GM19452 (cell line): ENCODE data around the gene YPEL1.
"Not testable (repeated sequence)": the region's sequence is repeated elsewhere in the genome, so short reads cannot be mapped to it uniquely, and the experiment has no call there.

Source experiments
- ATAC-seq: cut with Tn5 transposase; IDR thresholded peaks from one replicate; pipeline ENCODE4 v1.9.1; 2021; ENCODE audit not compliant: unreplicated experiment

YPEL1 gene

GRCh38 chr22:21701384-21701971 is 34.1 kb downstream of the YPEL1 start:
- ATAC-seq, result no peak

- ATAC-seq, result no peak
Measured at GRCh38 chr22:21700822-21701221, 34.8 kb downstream of the YPEL1 start.

DNA sequence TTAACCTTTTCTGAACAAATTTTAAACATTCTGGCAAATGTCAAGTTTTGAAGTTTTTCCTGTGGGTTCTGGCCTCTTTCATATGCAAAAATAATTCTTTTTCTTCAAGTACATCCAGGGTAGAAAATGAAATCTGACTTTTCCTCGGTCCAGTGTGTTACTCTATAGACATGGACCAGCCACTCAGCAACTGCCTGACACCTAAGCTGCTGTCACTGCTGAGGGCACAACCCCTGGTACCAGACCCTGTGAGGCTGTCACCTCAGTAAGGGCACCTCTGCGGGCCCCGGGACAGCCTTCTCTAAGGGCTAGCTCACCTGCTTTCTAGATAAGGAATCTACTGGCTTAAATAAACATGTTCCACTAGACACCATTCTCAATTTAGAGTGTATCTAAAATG is 36.0 kb downstream of the YPEL1 start:
- ATAC-seq, result no peak

GRCh38 chr22:21698430-21699329 is 36.9 kb downstream of the YPEL1 start:
- no peak for ATAC-seq

DNA sequence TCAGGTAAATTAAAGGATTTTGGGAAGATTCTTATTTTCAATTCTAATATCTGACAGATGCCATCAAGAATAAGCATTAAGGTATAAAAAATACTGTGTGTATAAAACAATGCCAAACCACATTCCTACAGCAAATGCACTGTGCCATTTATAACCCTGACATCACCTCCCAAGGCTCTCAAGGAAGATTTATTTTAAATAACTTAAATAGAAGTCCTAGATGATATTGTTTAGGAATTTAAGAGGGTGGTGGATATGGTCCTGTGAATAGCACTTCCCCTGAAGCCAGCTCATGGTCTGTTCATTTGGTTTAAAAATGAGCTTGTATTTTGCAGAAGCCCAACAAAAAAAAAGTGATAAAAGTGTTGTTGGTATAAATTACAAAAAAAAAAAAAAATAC is 37.7 kb downstream of the YPEL1 start:
- ATAC-seq, result no peak

DNA sequence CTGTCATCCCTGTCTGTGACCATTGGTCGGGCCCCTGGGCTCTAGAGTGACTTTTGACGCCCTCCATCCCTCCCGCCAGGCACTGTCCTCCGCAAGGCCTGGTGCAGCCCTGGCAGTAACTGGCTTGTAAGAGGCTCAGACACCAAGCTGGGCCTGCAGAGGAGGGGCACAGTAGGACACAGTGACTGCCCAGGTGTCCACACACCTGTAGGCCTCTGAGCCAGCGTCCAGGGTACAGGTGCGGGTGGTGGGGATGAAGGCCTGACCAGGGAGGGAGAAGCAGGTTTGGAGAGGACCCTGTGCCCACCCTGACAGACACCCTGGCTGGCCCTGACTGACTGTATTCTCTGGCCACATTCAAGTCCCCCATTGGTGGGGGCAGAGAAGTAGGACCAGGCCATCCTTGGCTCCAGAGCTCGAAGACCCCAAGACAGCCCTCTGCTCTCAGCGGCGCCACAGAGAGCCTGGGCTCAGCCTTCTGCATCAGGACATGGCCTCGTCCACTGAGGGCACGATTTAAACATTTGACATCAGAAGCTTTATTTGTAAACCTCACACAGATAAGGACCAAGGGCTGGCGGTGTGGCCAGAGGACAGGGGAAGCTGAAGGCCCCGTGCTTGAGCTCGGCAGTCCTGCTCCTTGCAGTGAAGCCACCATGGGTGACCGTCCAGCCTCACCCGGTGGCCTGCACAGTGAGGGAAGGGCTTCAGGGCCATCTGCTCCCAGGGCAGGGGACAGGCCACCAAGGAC is 38.4 kb downstream of the YPEL1 start:
- ATAC-seq, result no peak

GRCh38 chr22:21696115-21696514 is 39.5 kb downstream of the YPEL1 start:
- ATAC-seq, result no peak

- no peak for ATAC-seq
Measured at GRCh38 chr22:21695430-21696085, 40.0 kb downstream of the YPEL1 start.

DNA sequence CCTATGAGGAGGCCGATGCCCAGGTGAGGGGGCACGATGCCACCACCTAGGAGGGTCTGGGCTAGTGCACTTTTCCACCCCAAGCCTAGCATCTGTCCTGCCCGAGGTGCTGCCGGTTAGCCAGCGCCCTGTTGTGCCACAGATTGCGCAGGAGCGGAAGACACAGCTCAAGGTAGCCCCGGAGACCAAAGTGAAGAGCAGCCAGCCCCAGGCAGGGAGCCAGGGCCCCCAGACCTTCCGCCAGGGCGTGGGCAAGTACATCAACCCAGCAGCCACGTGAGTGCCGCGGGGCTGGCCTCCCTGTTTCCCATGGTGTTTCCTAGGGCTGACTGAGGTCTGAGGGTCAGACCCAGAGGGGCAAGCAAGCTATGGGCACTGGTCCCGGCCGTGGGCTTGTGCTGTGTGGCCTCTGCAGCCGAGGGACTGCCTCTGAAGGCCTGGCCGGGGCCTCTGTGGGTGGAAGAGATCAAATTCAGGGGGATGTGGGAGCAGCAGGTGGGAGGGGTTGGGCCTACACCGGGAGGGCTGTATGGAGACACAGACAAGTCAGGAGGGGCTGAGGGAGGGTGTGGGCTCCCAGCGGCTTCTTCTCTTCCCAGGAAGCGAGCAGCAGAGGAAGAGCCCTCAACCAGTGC is 40.7 kb downstream of the YPEL1 start:
- no peak for ATAC-seq

DNA sequence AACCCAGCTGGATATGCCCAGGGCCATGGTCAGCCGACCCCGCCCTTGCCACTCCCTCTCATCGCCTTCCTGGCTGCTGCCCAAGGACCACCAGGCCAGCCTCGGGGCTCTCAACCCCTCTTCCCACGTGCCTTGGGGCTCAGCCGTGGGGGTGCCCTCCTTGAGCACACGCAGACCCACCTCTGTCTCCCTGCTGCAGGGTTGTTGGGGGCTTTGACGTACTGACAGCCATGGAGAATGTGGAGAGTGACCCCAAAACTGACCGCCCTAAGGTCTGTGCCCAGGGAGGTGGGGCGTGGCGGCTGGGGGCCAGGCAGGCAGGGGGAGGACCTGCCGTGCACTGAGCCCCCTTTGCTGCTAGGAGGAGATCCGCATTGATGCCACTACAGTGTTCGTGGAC is 41.2 kb downstream of the YPEL1 start:
- ATAC-seq, result no peak

DNA sequence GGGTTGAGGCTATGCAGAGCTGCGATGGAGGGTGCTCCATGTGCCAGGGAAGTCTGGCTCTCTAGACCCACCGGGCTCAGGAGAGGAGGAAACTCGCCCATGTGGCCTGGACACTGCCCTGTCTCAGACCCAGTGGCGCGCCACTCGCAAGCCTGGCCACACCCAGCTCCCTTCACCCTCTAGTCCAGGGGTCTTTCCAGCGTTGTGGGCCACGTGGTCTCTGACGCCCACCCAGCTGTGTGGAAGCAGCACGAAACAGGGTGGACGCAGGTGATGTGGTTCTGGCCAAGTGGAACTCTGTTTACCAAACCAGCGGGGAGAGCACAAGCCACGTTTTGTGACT is 41.6 kb downstream of the YPEL1 start:
- no peak for ATAC-seq

- no peak for ATAC-seq
Measured at GRCh38 chr22:21693333-21693998, 42.1 kb downstream of the YPEL1 start.

- ATAC-seq, result not testable (repeated sequence)
Measured at GRCh38 chr22:21692856-21693255, 42.7 kb downstream of the YPEL1 start.

- no peak for ATAC-seq
Measured at GRCh38 chr22:21691816-21692215, 43.8 kb downstream of the YPEL1 start.

DNA sequence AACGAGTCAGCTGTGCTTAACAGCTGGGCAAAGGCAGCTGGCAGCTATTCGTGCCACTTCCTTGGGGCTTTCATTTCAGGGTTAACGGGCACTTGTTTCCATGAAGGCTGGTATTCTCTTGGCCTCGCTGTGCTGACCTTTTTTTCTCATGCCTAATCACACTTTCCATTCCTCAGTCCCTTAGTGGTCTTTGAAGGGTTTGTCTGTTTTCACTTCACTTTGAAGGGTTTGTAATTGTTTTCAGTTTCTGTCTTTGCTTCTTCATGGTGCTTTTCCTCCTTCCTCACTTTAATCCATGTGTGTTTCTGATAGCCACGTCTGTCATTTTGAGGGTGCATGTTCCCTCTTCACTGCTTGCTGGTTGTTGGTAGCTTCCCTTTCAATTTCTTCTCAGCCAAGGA is 45.2 kb downstream of the YPEL1 start:
- ATAC-seq, result no peak

- no peak for ATAC-seq
Measured at GRCh38 chr22:21688706-21689381, 46.8 kb downstream of the YPEL1 start.

DNA sequence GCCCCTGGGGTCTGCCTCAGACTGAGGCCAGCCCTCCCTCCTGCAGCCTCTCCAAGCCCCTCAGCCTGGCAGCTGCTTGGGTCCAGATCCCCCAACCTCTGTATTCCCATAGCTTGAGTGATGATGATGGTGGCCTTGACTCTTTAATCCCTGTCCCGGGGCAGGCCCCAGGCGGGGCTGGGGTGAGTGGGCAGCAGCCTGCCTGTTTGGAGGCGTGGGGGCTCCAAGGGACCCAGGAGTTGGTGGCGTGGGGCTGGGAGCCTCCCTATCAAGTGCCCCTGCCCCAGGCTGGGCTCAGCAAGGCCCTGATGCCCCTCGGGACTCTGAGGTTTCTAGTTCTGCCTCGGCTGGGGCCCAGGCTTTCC is 47.3 kb downstream of the YPEL1 start:
- no peak for ATAC-seq

DNA sequence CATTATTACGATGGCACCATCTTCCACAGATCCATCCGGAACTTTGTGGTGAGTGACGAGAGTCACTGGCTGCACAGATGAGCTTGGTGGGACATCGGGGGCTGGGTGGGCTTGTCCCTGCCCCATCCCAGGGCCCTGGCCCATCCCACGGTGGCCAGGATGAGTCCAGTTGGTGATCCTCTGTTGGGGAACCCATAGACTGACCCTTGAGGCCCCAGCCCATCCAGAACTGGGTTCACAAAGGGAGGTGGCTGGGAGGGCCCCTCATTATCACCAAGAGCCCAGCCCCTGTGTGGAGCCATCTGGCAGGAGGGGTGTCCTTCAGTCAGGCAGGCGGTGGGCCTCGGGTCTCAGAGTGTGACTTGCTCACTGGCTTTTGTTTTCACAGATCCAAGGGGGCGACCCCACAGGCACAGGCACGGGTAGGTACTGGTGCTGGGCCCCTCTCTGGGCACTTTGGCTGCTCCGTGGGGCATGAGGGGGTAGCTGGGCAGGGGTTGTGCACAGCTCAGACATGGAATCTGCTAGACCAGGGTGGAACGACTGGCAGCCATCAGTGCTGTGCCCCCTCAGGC is 47.8 kb downstream of the YPEL1 start:
- no peak for ATAC-seq

DNA sequence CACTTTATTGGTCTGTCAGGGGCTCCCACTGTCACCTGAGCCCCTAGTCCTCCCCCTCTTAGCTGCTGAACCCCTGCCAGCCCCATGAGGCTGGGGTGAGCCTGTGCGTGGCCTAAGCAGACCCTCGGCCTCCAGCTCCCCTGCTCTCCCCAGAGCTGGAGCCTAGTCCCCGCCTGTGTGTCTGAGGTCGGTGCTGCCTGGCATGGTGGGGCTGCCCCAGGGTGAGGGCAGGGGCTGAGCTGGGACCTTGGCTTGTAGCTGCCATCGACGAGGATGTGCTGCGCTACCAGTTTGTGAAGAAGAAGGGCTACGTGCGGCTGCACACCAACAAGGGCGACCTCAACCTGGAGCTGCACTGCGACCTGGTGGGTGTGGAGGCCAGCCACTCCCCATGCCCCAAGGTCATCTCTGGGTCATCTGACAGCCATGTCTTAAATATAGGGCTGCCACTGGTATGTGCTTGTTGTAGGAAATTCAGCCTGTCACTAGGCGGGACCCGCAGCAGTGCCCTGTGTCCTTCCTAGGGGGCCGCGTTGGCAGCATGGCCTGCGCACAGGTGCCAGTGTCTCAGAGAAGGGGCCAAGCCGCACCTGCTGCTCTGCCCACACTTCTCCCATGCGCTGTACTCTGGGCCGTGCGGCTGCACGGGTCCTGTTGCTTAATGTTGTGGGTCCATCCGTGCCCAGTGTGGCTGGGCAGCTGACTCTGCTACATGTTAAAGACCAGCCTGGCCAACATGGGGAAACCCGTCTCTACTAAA is 48.8 kb downstream of the YPEL1 start:
- no peak for ATAC-seq
